Measurements from ENCODE around the gene AUTS2.

- TF ChIP-seq CTCF (conservative IDR thresholded peaks at IDR 0.05; ENCODE audit: low read length) = no peak
- TF ChIP-seq EZH2phosphoT487 (IDR thresholded peaks at IDR 0.05; ENCODE audit: borderline replicate concordance) = no peak
Observed at GRCh38 chr7:70497793-70498192, 899.5 kb downstream of the AUTS2 start.
